HepG2 (cell line): ENCODE results near the gene ALDH18A1. TPM values are rescaled to one million over a fixed set of nuclear protein-coding genes. Genes with fewer than 3 reads are reported as not detected.

Source experiments
- ATF1 ChIP-seq: IDR thresholded peaks from 2 replicates; pipeline ENCODE4 v1.6.1; 2016; ENCODE audit warnings: mild to moderate bottlenecking, control low read depth
- DMAP1 ChIP-seq: IDR thresholded peaks from 2 replicates; pipeline ENCODE4 v1.6.1; 2016
- ELF1 ChIP-seq: sonication (generic); formaldehyde crosslinking; IDR thresholded peaks from 2 replicates; pipeline ENCODE4 v1.4.0; 2020; ENCODE audit warnings: missing genetic modification reagents
- HNF4A ChIP-seq: sonication (generic); formaldehyde crosslinking; IDR thresholded peaks from 2 replicates; pipeline ENCODE4 v1.4.0; 2020; ENCODE audit warnings: missing genetic modification reagents
- HOXA7 ChIP-seq: sonication (generic); formaldehyde crosslinking; IDR thresholded peaks from 2 replicates; pipeline ENCODE4 v1.8.1; 2022; ENCODE audit warnings: mild to moderate bottlenecking, missing genetic modification reagents, moderate library complexity
- ISL2 ChIP-seq: sonication (generic); formaldehyde crosslinking; IDR thresholded peaks from 2 replicates; pipeline ENCODE4 v1.5.0; 2020; ENCODE audit warnings: missing genetic modification reagents
- KLF13 ChIP-seq: sonication (generic); formaldehyde crosslinking; IDR thresholded peaks from 2 replicates; pipeline ENCODE4 v1.4.0; 2020; ENCODE audit warnings: mild to moderate bottlenecking, missing genetic modification reagents
- NBN ChIP-seq: fragments of 450-650 bp; conservative IDR thresholded peaks from 2 replicates; pipeline ENCODE4 v1.6.1; 2017
- PAF1 ChIP-seq: IDR thresholded peaks from 2 replicates; pipeline ENCODE4 v1.6.1; 2016; ENCODE audit warnings: missing genetic modification reagents, missing compliant biosample characterization
- SNAI1 ChIP-seq: sonication (generic); formaldehyde crosslinking; IDR thresholded peaks from 2 replicates; pipeline ENCODE4 v1.5.0; 2020; ENCODE audit warnings: mild to moderate bottlenecking, missing genetic modification reagents, borderline replicate concordance
- SP4 ChIP-seq: sonication (generic); formaldehyde crosslinking; IDR thresholded peaks from 2 replicates; pipeline ENCODE4 v1.8.1; 2023; ENCODE audit warnings: mild to moderate bottlenecking, missing genetic modification reagents
- ZKSCAN1 ChIP-seq: fragments of 150-350 bp; IDR thresholded peaks from 2 replicates; pipeline ENCODE4 v1.6.1; 2014; ENCODE audit warnings: low read length
- ZNF12 ChIP-seq: sonication (generic); formaldehyde crosslinking; IDR thresholded peaks from 2 replicates; pipeline ENCODE4 v1.5.0; 2020; ENCODE audit warnings: missing genetic modification reagents
- ZNF777 ChIP-seq: sonication (generic); formaldehyde crosslinking; IDR thresholded peaks from 2 replicates; pipeline ENCODE4 v1.4.0; 2020; ENCODE audit warnings: missing genetic modification reagents
- polyA plus RNA-seq, 8 experiments: library from polyadenylated mRNA; depleted of rRNA in 3 of 8; stranded (reverse) in 7 of 8; unstranded in 1 of 8; fragments of >200 nt; fragmentation: Illumina TruSeq in 4 of 8; extraction: Trizol in 4 of 8; gene quantifications; 2 replicates each; pipeline versions ENCODE4 v1.2.1 to v1.2.3, GENCODE V29; 2011 to 2016; ENCODE audit warnings: low read depth in 4 of 8, missing spikeins in 1 of 8, mixed read lengths in 1 of 8; ENCODE audit not compliant: insufficient read depth in 1 of 8
- total RNA-seq, 5 experiments: library from RNA; depleted of rRNA; stranded (reverse); fragments of >200 nt; fragmentation: Illumina TruSeq; extraction: Trizol; gene quantifications; 2 replicates each; pipeline ENCODE4 v1.2.3, GENCODE V29; 2016; ENCODE audit warnings: low read depth in 1 of 5
- TF ChIP-seq, protein P1 (sequence below): sonication (generic); formaldehyde crosslinking; IDR thresholded peaks from 2 replicates; pipeline ENCODE4 v1.5.1; 2020; ENCODE audit warnings: mild to moderate bottlenecking, missing genetic modification reagents, moderate library complexity
- TF ChIP-seq, protein P2 (sequence below): sonication (generic); formaldehyde crosslinking; IDR thresholded peaks from 2 replicates; pipeline ENCODE4 v1.4.0; 2020; ENCODE audit warnings: missing genetic modification reagents
- TF ChIP-seq, protein P3 (sequence below): sonication (generic); formaldehyde crosslinking; IDR thresholded peaks from 2 replicates; pipeline ENCODE4 v1.8.0; 2022; ENCODE audit warnings: missing genetic modification reagents, mild to moderate bottlenecking, borderline replicate concordance
- TF ChIP-seq, protein P4 (sequence below): conservative IDR thresholded peaks from 2 replicates; pipeline ENCODE4 v1.6.1; 2018; ENCODE audit warnings: missing genetic modification reagents

Gene ALDH18A1
- total and polyA plus RNA-seq, 2 of the 13 experiments (the other 11 are each of a cell fraction or from before 2014, with no cell fraction given) = 180 to 263 TPM

DNA sequence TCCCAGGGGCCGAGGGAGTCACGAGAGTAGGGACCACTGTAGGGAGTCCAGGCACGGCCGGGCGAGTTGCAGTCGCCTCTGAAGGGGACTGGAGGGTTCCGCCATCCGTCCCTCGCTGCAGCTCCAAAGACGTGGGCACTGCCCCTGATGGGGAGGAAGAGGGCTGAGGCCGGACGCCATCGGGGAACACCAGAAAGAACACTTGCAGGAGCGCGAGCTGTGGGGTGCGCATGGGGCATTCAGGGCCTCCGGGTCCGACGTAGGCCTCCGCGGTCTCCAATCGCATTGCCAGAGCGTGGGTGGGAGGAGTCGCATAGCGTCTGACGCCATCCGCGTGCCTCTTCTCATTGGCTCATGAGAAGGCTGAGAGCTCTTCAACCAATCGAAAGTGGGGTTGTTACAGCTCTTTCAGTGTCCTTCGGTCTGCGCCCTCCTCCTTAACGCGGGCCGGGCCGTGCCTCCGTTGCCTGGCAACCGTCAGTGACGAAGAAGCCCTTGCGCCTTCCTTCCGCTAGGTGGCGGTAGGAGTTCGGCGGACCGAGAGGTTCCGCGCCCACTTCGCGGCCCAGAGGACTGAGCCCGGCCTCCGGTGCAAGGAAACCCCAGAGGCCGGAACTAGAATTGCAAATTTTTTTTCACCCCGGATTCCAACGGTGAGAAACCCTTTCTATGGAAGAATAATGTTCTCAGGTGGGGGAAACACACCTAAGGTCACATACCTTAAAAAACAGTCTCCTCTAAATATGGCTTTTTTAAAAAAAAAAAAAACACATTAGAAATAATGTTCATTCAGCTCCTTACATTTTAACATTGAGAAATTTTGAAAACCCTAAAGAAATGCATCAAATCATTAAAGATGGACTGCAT is 37.4 kb upstream of the ALDH18A1 start, which contains the start of gene TCTN3 (continued):
- TF ChIP-seq, protein P1, sequence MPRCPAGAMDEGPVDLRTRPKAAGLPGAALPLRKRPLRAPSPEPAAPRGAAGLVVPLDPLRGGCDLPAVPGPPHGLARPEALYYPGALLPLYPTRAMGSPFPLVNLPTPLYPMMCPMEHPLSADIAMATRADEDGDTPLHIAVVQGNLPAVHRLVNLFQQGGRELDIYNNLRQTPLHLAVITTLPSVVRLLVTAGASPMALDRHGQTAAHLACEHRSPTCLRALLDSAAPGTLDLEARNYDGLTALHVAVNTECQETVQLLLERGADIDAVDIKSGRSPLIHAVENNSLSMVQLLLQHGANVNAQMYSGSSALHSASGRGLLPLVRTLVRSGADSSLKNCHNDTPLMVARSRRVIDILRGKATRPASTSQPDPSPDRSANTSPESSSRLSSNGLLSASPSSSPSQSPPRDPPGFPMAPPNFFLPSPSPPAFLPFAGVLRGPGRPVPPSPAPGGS (CRISPR knock-in tag) = 0 out of 2 replicates have a peak, but pooled peaks have one; percentile 18
- TF ChIP-seq PAF1 (CRISPR knock-in tag) (no peak), HOXA7 (CRISPR knock-in tag) (no peak), KLF13 (no peak), SP4 (CRISPR knock-in tag) (peak; percentile 76), ZNF12 (CRISPR knock-in tag) (no peak), DMAP1 (peak; percentile 82; the same call in 1 of the 2 replicates), SNAI1 (0 out of 2 replicates have a peak, but pooled peaks have one; percentile 35), NBN (no peak), ISL2 (CRISPR knock-in tag) (peak; percentile 42; the same call in 1 of the 2 replicates), ZNF777 (0 out of 2 replicates have a peak, but pooled peaks have one; percentile 60), ZKSCAN1 (0 out of 2 replicates have a peak, but pooled peaks have one; percentile 16), ELF1 (CRISPR knock-in tag) (peak; percentile 73), HNF4A (CRISPR knock-in tag) (no peak), ATF1 (CRISPR knock-in tag) (peak; percentile 93)
- TF ChIP-seq, protein P2, sequence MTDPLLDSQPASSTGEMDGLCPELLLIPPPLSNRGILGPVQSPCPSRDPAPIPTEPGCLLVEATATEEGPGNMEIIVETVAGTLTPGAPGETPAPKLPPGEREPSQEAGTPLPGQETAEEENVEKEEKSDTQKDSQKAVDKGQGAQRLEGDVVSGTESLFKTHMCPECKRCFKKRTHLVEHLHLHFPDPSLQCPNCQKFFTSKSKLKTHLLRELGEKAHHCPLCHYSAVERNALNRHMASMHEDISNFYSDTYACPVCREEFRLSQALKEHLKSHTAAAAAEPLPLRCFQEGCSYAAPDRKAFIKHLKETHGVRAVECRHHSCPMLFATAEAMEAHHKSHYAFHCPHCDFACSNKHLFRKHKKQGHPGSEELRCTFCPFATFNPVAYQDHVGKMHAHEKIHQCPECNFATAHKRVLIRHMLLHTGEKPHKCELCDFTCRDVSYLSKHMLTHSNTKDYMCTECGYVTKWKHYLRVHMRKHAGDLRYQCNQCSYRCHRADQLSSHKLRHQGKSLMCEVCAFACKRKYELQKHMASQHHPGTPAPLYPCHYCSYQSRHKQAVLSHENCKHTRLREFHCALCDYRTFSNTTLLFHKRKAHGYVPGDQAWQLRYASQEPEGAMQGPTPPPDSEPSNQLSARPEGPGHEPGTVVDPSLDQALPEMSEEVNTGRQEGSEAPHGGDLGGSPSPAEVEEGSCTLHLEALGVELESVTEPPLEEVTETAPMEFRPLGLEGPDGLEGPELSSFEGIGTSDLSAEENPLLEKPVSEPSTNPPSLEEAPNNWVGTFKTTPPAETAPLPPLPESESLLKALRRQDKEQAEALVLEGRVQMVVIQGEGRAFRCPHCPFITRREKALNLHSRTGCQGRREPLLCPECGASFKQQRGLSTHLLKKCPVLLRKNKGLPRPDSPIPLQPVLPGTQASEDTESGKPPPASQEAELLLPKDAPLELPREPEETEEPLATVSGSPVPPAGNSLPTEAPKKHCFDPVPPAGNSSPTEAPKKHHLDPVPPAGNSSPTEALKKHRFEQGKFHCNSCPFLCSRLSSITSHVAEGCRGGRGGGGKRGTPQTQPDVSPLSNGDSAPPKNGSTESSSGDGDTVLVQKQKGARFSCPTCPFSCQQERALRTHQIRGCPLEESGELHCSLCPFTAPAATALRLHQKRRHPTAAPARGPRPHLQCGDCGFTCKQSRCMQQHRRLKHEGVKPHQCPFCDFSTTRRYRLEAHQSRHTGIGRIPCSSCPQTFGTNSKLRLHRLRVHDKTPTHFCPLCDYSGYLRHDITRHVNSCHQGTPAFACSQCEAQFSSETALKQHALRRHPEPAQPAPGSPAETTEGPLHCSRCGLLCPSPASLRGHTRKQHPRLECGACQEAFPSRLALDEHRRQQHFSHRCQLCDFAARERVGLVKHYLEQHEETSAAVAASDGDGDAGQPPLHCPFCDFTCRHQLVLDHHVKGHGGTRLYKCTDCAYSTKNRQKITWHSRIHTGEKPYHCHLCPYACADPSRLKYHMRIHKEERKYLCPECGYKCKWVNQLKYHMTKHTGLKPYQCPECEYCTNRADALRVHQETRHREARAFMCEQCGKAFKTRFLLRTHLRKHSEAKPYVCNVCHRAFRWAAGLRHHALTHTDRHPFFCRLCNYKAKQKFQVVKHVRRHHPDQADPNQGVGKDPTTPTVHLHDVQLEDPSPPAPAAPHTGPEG (CRISPR knock-in tag) = peak; percentile 52; the same call in 1 of the 2 replicates
- TF ChIP-seq, protein P3, sequence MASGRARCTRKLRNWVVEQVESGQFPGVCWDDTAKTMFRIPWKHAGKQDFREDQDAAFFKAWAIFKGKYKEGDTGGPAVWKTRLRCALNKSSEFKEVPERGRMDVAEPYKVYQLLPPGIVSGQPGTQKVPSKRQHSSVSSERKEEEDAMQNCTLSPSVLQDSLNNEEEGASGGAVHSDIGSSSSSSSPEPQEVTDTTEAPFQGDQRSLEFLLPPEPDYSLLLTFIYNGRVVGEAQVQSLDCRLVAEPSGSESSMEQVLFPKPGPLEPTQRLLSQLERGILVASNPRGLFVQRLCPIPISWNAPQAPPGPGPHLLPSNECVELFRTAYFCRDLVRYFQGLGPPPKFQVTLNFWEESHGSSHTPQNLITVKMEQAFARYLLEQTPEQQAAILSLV (CRISPR knock-in tag) = peak; percentile 80; the same call in 1 of the 2 replicates
- TF ChIP-seq, protein P4, sequence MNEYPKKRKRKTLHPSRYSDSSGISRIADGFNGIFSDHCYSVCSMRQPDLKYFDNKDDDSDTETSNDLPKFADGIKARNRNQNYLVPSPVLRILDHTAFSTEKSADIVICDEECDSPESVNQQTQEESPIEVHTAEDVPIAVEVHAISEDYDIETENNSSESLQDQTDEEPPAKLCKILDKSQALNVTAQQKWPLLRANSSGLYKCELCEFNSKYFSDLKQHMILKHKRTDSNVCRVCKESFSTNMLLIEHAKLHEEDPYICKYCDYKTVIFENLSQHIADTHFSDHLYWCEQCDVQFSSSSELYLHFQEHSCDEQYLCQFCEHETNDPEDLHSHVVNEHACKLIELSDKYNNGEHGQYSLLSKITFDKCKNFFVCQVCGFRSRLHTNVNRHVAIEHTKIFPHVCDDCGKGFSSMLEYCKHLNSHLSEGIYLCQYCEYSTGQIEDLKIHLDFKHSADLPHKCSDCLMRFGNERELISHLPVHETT (CRISPR knock-in tag) = no peak
